CD4-positive, alpha-beta T cell treated with Interleukin-21 for 1 hour (primary cell): ENCODE data around the gene DCLK1.

ENCODE experiments used
- DNase-seq: peaks from one replicate; pipeline ENCODE4 v3.0.0-alpha.2; 2020

The DCLK1 gene

DNA sequence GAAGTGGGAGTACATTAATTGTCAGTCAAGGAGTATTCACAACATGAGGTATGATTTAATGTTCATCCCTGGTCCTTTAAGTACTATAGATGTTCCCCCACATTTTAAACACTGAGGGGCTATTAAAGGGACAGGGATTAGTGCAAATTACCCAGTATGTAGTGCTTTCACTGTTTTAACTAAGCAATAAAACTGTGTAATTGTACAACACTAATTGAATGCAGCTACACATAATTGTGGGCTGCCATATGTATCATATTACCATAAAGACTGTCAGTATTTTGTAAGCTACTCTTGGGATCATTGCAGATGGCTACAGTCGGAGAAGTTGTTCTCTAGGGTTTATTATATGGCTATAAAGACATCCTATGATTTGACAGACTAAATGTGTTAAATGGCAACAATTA is 316.6 kb downstream of the DCLK1 start:
- DNase-seq: no peak

DNA sequence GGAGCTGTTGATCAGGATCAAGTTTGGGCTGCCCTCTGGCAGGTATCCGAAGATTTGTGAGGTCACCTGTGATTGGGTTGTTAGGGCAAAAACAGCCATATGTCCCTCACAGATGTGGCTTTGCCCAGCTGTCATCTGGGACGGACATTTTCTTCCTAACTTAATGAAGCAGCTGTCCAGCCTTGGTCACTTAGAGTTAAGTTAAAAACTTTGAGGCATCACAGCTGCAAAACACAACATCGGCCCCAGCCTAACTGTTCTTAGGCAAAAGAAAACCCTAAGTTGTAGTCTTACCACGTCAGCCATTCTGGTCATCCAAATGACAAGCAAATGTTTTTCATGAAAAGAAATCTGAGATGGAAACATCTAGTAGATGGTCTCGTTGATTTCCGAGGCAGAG is 318.4 kb downstream of the DCLK1 start:
- no peak for DNase-seq

DNA sequence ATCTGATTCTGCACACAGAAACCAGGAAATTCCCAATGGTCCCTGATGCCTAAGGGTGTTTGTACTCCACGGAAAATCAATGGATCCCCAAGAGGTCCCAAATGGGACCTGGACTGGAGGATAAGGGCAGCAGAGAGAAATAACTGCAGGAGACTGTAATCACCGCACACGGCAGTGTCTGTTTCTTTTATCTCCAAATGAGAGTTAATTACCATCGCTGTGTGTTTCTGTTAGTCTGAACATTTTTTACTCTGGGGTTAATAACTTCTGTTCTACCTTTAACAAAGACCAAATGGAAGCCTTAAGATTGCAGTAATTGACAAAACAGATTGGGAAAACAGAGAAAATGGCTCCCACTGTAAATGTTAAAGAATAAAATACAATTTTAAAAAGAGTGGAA is 320.9 kb downstream of the DCLK1 start:
- DNase-seq: no peak

GRCh38 chr13:35808846-35809245 is 322.3 kb downstream of the DCLK1 start:
- no peak for DNase-seq

DNA sequence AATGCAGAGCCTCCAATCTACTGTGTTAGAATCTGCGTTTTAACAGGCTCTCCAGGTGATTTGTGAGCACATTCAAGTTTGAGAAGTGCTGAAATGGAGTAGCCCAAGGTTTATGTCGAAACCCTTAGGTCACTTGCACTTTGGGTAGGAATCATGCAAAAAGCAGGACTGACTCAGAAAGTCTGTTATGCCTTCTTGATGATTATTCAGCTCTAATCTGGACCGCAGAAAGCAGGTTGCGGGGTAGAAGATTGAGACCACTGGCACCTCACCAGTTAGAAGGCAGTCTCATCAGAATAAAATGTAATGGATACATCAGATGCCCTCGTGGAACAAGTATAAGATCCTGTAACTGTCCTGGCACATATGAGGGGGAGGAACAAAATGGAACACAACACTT is 326.3 kb downstream of the DCLK1 start:
- DNase-seq: no peak

GRCh38 chr13:35797991-35798390 is 333.2 kb downstream of the DCLK1 start:
- no peak for DNase-seq

- DNase-seq: no peak
These were observed 333.9 kb downstream of the DCLK1 start for GRCh38 chr13:35797244-35797643.

DNA sequence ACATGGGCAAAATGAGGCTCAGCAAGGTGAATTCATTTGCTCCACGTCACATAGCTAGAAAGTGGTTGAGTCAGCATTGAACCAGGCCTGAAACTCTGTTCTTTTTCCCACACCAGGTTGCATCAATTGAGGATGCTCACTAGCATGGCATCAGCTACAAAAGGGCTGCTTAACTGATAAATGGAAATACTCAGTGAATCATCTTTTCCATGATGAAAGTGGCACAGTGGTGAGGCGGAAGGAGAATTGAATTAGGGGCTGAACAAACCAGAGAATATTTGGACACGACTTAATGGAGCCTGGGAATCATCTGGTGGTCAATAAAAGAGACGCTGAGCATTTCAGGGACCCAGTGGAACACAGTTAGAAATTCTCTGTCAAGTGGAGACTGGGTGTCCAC is 334.6 kb downstream of the DCLK1 start:
- no peak for DNase-seq

DNA sequence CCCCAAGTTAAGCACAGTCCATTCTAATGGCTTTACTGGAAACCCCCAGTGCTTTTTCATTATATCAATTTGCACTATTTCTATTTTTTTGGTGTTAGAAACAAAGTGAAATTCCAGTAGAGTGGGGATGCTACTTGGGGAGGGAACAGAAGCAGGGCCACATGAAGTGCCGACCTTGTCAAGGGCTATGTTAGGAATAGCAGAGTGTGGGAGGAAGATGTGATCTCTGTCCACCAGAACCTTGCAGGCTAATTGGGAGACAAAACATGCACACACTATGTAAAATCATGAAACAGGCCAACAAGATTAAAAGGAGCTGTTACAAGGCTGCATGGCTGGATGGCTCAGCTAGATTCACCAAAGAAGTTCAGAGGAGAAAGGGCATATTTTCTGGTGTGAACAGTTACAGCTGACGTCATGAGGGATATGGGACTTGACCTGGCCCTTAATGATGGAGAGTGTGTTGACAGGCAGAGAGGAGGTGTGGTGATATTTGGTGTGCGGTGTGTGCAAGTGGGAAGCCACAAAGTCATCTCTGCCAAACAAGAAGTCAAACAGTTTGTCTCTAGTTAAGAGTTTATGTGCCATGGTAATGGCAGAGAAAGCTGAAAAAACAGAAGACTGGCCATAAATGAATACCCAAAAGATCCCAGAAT is 336.3 kb downstream of the DCLK1 start:
- DNase-seq: no peak

GRCh38 chr13:35793823-35794222 is 337.4 kb downstream of the DCLK1 start:
- DNase-seq: no peak

DNA sequence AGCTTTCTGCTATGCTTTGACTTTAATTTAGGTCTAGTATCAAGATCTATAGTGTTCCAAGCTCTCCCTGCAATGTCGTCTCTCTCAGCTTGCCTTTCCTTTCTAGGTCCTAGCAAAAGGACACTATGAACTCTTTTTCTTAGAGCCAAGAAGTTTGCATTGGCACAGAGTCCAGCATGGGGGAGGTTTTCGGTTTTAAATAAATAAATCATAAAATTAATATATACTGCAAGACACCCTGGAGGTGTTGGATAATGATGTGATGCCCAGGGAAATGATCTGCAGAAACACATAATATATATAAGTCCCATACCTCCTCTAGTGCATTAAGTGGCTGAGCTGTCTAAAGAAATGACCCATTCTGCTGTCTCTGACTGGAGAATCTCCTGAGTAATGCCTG is 338.3 kb downstream of the DCLK1 start:
- DNase-seq: no peak

- no peak for DNase-seq
These were observed 339.2 kb downstream of the DCLK1 start for GRCh38 chr13:35792021-35792420.

GRCh38 chr13:35791184-35791851 is 339.9 kb downstream of the DCLK1 start:
- DNase-seq: no peak

DNA sequence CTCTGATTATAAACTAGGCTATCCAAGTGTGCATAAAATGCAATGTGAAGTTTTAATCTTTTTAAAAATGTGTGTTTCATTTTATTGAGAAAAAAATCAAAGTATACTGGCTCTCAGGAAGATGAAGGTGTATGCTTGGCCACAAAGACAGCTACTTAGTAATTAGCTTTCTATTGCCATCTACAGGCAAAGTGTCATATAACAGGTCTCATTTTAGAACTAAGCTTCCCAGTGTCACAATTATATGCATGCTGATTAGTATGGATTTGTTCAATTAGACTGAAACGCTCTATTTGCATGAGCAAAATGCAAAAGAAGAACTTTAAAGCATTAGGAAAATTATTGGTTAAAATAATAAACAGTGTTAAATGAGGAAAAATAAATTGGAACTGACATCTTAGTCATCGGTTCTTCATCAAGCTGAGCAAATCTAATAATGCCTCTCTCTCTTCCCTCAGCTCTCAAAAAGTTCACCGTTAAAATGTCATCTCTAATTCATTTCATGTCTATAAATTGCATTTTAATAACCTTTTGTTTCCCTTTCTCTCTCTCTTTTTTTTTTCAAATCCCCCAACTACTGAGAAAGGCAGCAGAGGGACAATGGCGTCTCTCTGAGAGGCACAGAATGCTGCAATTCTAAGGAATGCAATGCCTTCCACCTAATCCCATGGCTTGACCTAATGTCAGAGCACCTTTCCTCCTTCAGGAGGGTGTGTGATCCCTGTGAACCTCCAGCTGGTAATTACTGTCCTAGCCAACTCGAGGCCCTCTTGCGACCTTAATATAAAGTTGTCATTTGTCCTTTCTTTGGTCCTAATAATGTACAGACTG is 341.6 kb downstream of the DCLK1 start:
- no peak for DNase-seq

- DNase-seq: no peak
These were observed 343.2 kb downstream of the DCLK1 start for GRCh38 chr13:35787937-35788336.

DNA sequence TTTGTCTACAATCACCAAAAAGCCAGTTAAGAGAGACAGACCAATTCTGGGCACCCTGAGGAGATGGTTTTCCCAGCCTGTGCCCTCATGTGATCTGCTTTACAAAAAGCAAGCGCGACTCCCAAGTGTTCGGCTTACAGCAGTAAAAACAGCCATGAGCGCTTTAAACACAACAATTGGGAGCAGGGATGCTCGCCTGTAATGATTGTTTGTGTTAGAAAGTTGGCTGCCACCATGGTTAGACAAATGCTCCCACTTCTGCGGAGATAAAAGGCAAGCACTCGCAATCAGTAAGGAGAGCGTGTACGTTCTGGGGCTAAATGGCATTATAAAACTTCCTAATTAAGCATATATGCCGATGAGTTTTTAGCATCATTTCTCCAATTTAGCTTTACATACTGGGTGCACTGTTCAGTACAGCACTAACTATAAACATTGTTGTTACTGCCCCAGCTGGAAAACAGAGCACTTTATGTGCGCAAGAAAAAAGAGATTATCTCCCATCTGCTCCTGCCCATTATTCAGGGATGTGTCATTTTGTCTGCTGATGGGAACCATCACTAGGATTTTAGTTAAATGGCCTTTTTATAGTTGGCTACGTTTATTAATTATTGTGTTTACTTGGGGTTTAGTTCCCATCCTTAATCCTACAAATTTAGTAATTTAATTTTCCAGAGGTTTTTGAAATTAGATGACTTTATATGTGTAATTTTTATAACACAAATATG is 345.4 kb downstream of the DCLK1 start:
- DNase-seq: no peak

- DNase-seq: no peak
These were observed 346.8 kb downstream of the DCLK1 start for GRCh38 chr13:35784286-35784951.

DNA sequence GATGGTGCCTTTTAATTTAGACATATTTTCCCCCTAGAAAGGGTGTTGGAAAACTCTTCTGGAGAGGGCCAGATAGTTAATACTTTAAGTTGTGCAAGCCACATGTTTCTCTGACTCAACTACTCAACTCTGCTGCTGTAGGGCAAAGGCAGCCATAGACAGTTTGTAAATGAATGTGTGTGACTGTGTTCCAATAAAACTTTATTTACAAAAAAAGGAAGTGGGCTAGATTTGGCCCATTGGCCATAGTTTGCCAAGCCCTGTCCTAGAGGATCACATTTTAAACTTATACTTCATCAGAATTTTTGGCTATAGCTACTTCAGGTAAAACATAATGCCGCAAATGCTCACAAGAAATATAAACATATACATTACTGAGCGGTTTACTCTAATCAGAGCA is 348.4 kb downstream of the DCLK1 start:
- DNase-seq: no peak

GRCh38 chr13:35781036-35782000 is 349.9 kb downstream of the DCLK1 start:
- no peak for DNase-seq

- no peak for DNase-seq
These were observed 350.6 kb downstream of the DCLK1 start for GRCh38 chr13:35780613-35781012.

DNA sequence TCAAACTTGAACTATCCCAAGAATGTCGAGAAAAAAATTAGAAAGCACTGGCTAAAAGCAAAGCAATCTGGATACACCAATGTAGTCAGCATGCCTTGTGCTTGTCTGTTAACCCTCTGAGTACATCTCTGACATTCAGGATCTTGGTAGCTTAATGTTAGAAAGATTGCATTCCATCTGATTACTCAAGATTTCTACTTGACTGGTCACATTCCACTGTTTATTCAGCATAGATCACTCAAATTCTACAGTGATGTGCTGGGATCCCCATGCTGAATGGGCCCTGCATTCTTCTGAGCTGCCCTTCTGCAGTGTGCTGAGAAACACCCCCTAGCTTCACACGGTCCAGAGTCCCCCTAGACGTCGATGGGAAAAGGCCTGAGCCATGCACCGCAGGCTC is 359.3 kb downstream of the DCLK1 start:
- no peak for DNase-seq
